ENCODE measurements around the gene AAK1.
A peak's percentile ranks its signal among the peaks of the same experiment; 100 is the strongest.
"Not testable (repeated sequence)": the region's sequence is repeated elsewhere in the genome, so short reads cannot be mapped to it uniquely, and the experiment has no call there.

The AAK1 gene

GRCh38 chr2:69575926-69576325 is 67.6 kb downstream of the AAK1 start:
- Histone ChIP-seq H3K9me3 (ENCODE audit: control insufficient read depth, low read length) (no peaks in the 10 kb centered on the region), H2AFZ (no peak overlapping the region), H3K4me2 (ENCODE audit: low read length) (no peak overlapping the region), H3K79me2 (peaks cover 86% of the 10 kb centered on the region), H3K36me3 (ENCODE audit: control insufficient read depth, insufficient read depth, low read length) (no peaks in the 10 kb centered on the region), H3K27ac (no peak overlapping the region), H3K4me3 (ENCODE audit: low read depth, low read length) (no peak overlapping the region), H3K27me3 (ENCODE audit: control insufficient read depth, insufficient read depth, low read length) (no peaks in the 10 kb centered on the region), H3K9ac (no peak overlapping the region), H3K4me1 (peaks cover 37% of the 10 kb centered on the region)
- no peak for TF ChIP-seq CTCF (IDR thresholded peaks at IDR 0.05)

- H3K4me1 ChIP-seq = peaks cover 42% of the 10 kb centered on the region
- H3K27ac ChIP-seq; H3K36me3 ChIP-seq (ENCODE audit: control insufficient read depth, insufficient read depth, low read length): not testable (repeated sequence)
Measured at GRCh38 chr2:69575371-69575770, 68.2 kb downstream of the AAK1 start.

GRCh38 chr2:69572641-69573040 is 70.9 kb downstream of the AAK1 start:
- peak overlapping the region; percentile 3 for H3K4me3 ChIP-seq (ENCODE audit: low read depth, low read length)
- H3K36me3 ChIP-seq (ENCODE audit: control insufficient read depth, insufficient read depth, low read length) = no peaks in the 10 kb centered on the region
- no peaks in the 10 kb centered on the region for H3K9me3 ChIP-seq (ENCODE audit: control insufficient read depth, low read length)
- H2AFZ ChIP-seq = no peak overlapping the region
- peak overlapping the region; percentile 2 for H3K4me2 ChIP-seq (ENCODE audit: low read length)
- H3K79me2 ChIP-seq = peaks cover 75% of the 10 kb centered on the region
- H3K9ac ChIP-seq = no peak overlapping the region
- H3K4me1 ChIP-seq = peaks cover 40% of the 10 kb centered on the region
- H3K27ac ChIP-seq = no peak overlapping the region
- no peak for TF ChIP-seq CTCF (IDR thresholded peaks at IDR 0.05)
- H3K27me3 ChIP-seq (ENCODE audit: control insufficient read depth, insufficient read depth, low read length) = no peaks in the 10 kb centered on the region

More at GRCh38 chr2:69575371-69575770, 68.2 kb downstream of the AAK1 start:
- not testable (repeated sequence) for H3K27me3 ChIP-seq (ENCODE audit: control insufficient read depth, insufficient read depth, low read length); H2AFZ ChIP-seq; H3K9ac ChIP-seq; H3K4me2 ChIP-seq (ENCODE audit: low read length); H3K4me3 ChIP-seq (ENCODE audit: low read depth, low read length); H3K9me3 ChIP-seq (ENCODE audit: control insufficient read depth, low read length)
- peaks cover 86% of the 10 kb centered on the region for H3K79me2 ChIP-seq

- H3K4me3 ChIP-seq (ENCODE audit: low read depth, low read length) = no peak overlapping the region
- peaks cover 42% of the 10 kb centered on the region for H3K4me1 ChIP-seq
- H3K4me2 ChIP-seq (ENCODE audit: low read length) = no peak overlapping the region
- no peak overlapping the region for H2AFZ ChIP-seq
- no peaks in the 10 kb centered on the region for H3K9me3 ChIP-seq (ENCODE audit: control insufficient read depth, low read length)
- no peaks in the 10 kb centered on the region for H3K36me3 ChIP-seq (ENCODE audit: control insufficient read depth, insufficient read depth, low read length)
- no peaks in the 10 kb centered on the region for H3K27me3 ChIP-seq (ENCODE audit: control insufficient read depth, insufficient read depth, low read length)
- TF ChIP-seq CTCF (IDR thresholded peaks at IDR 0.05) = no peak
- peaks cover 65% of the 10 kb centered on the region for H3K79me2 ChIP-seq
- H3K9ac ChIP-seq = no peak overlapping the region
- H3K27ac ChIP-seq = no peak overlapping the region
Measured at GRCh38 chr2:69571189-69571588, 72.3 kb downstream of the AAK1 start.

- Histone ChIP-seq H3K9me3 (ENCODE audit: control insufficient read depth, low read length) (no peaks in the 10 kb centered on the region), H3K4me3 (ENCODE audit: low read depth, low read length) (no peak overlapping the region), H3K4me1 (peaks cover 46% of the 10 kb centered on the region), H3K27me3 (ENCODE audit: control insufficient read depth, insufficient read depth, low read length) (no peaks in the 10 kb centered on the region), H3K79me2 (peaks cover 68% of the 10 kb centered on the region), H3K36me3 (ENCODE audit: control insufficient read depth, insufficient read depth, low read length) (no peaks in the 10 kb centered on the region), H3K4me2 (ENCODE audit: low read length) (no peak overlapping the region), H3K27ac (no peak overlapping the region), H2AFZ (no peak overlapping the region), H3K9ac (no peak overlapping the region)
- TF ChIP-seq CTCF (IDR thresholded peaks at IDR 0.05) = no peak
Measured at GRCh38 chr2:69570474-69570873, 73.1 kb downstream of the AAK1 start.

Measured in parathyroid adenoma (tissue), 2 donors.